ENCODE results near the gene CACNA2D3.

CACNA2D3 gene

GRCh38 chr3:54717506-54717905, 595.2 kb downstream of the CACNA2D3 start:
- no peak for DNase-seq (ENCODE audit: low read depth)
- H3K4me3 ChIP-seq (ENCODE audit: low read length) = no peak overlapping the region
- TF ChIP-seq, protein P1, sequence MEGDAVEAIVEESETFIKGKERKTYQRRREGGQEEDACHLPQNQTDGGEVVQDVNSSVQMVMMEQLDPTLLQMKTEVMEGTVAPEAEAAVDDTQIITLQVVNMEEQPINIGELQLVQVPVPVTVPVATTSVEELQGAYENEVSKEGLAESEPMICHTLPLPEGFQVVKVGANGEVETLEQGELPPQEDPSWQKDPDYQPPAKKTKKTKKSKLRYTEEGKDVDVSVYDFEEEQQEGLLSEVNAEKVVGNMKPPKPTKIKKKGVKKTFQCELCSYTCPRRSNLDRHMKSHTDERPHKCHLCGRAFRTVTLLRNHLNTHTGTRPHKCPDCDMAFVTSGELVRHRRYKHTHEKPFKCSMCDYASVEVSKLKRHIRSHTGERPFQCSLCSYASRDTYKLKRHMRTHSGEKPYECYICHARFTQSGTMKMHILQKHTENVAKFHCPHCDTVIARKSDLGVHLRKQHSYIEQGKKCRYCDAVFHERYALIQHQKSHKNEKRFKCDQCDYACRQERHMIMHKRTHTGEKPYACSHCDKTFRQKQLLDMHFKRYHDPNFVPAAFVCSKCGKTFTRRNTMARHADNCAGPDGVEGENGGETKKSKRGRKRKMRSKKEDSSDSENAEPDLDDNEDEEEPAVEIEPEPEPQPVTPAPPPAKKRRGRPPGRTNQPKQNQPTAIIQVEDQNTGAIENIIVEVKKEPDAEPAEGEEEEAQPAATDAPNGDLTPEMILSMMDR (conservative IDR thresholded peaks at IDR 0.05; ENCODE audit: low read length) = no peak

DNA sequence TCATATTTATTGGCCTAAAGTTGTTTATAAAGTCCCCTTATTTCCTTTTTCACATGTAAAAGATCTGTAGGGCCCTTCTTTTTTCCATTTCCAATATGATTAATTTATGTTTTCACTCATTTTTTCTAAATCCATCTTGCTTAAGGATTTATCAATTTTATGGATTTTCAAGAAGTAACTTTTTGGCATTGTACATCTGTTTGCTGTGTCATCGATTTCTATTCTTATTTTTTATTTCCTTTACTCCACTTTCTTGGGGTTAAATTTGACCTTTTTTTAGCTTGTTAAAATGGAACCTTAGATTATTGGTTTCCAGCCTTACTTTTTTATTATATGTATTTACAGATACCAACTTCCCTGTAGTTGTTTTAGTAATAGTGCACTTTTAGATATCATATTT, 597.6 kb downstream of the CACNA2D3 start:
- H3K4me3 ChIP-seq (ENCODE audit: low read length) = no peak overlapping the region
- no peak for DNase-seq (ENCODE audit: low read depth)
- TF ChIP-seq, protein P1 (conservative IDR thresholded peaks at IDR 0.05; ENCODE audit: low read length) = no peak

DNA sequence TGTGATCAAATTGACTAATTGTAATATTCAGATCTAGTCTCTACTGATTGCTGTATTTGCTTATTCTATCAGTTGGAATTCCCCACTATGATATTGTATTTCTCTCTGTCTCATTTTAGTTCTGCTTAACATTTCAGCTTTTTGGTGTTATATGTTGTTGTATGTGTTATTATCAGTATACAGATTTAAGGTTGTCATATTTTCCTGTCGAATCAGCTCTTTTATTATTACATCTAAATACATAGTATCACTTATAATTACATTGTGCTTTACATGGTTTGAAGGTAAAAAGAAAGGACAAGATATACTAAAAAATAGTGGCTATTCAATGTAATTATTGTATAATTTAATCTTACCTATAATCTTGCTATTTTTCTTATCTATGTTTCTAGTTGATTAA, 598.3 kb downstream of the CACNA2D3 start:
- no peak for DNase-seq (ENCODE audit: low read depth)
- TF ChIP-seq, protein P1 (conservative IDR thresholded peaks at IDR 0.05; ENCODE audit: low read length) = no peak
- H3K4me3 ChIP-seq (ENCODE audit: low read length) = no peak overlapping the region

- TF ChIP-seq, protein P1 (conservative IDR thresholded peaks at IDR 0.05; ENCODE audit: low read length) = no peak
Observed at GRCh38 chr3:54731732-54732445, 609.5 kb downstream of the CACNA2D3 start.

GRCh38 chr3:54733106-54734006, 611.0 kb downstream of the CACNA2D3 start:
- no peak overlapping the region for H3K4me3 ChIP-seq (ENCODE audit: low read length)
- DNase-seq (ENCODE audit: low read depth) = no peak
- TF ChIP-seq, protein P1 (conservative IDR thresholded peaks at IDR 0.05; ENCODE audit: low read length) = no peak

More at GRCh38 chr3:54731732-54732445, 609.5 kb downstream of the CACNA2D3 start:
- H3K4me3 ChIP-seq (ENCODE audit: low read length) = no peak overlapping the region
- peak; percentile 13 for DNase-seq (ENCODE audit: low read depth)

DNA sequence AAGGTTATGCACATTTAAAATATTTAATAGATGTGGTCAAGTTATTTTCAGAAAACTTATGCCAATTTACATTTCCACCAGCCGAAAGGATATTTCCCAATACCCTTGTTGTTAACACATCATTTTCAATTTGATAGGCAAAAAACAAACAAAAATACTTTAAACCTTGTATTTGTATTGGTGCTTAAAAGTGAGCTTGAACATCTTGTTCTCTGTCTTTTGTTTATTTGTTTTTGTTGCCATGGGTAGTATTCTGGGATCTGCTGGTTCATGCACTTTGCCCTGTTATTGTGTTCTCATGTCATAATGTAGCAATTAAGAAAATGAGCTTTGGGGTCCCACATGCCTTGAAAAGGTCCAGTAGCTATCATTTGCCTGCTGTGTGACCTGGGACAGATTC, 614.1 kb downstream of the CACNA2D3 start:
- H3K4me3 ChIP-seq (ENCODE audit: low read length) = no peak overlapping the region
- DNase-seq (ENCODE audit: low read depth) = no peak
- TF ChIP-seq, protein P1 (conservative IDR thresholded peaks at IDR 0.05; ENCODE audit: low read length) = no peak
